Keratinocyte (primary cell): Measurements from ENCODE around the gene EGFL8. TPM values are rescaled to one million over a fixed set of nuclear protein-coding genes. Genes with fewer than 3 reads are reported as not detected.

ENCODE experiments used
- DNase-seq: peaks from one replicate; pipeline ENCODE4 v3.0.0-alpha.2; 2011; ENCODE audit warnings: low read depth, missing footprints, low spot score
- FAIRE-seq: peaks from 2 replicates; lab custom pipeline; 2011; peaks lifted over from hg19 to GRCh38; lab: Jason Lieb, UNC
- H2AFZ ChIP-seq: 2 replicates; pipeline ENCODE4 v1.6.0; 2012; ENCODE audit warnings: low read length, control low read depth, inconsistent platforms; ENCODE audit not compliant: control insufficient read depth
- H3K27ac ChIP-seq: 2 replicates; pipeline ENCODE4 v1.5.1; 2011; ENCODE audit warnings: low read length; ENCODE audit not compliant: control insufficient read depth, insufficient read depth
- H3K27me3 ChIP-seq: 3 replicates; pipeline ENCODE4 v1.6.0; 2011; ENCODE audit warnings: low read length; ENCODE audit not compliant: control insufficient read depth, insufficient read depth; ENCODE audit errors: extremely low read depth
- H3K36me3 ChIP-seq, 2 experiments: 2 replicates in 1 of 2; 3 replicates in 1 of 2; pipeline ENCODE4 v1.5.1; 2011; ENCODE audit warnings: low read length in 2 of 2, mild to moderate bottlenecking in 1 of 2; ENCODE audit not compliant: control insufficient read depth in 2 of 2, insufficient read depth in 2 of 2; ENCODE audit errors: extremely low read depth in 1 of 2
- H3K4me1 ChIP-seq: 3 replicates; pipeline ENCODE4 v1.5.1; 2011; ENCODE audit warnings: low read length; ENCODE audit not compliant: control insufficient read depth, insufficient read depth; ENCODE audit errors: extremely low read depth
- H3K4me2 ChIP-seq: 3 replicates; pipeline ENCODE4 v1.6.0; 2011; ENCODE audit warnings: low read depth, low read length; ENCODE audit not compliant: control insufficient read depth, insufficient read depth; ENCODE audit errors: extremely low read depth
- H3K4me3 ChIP-seq, 3 experiments: fragments of 200-600 bp in 1 of 3; sonication (generic) in 1 of 3; 2 replicates in 2 of 3; 3 replicates in 1 of 3; pipeline ENCODE4 v1.5.1; 2011 to 2016; ENCODE audit warnings: low read length in 3 of 3, mild to moderate bottlenecking in 3 of 3, control low read depth in 2 of 3, inconsistent platforms in 1 of 3, low read depth in 1 of 3, mixed read lengths in 1 of 3, mixed run types in 1 of 3, moderate library complexity in 1 of 3; ENCODE audit not compliant: control insufficient read depth in 2 of 3, insufficient read depth in 2 of 3; ENCODE audit errors: extremely low read depth in 1 of 3
- H3K79me2 ChIP-seq: 2 replicates; pipeline ENCODE4 v1.6.0; 2012; ENCODE audit warnings: low read length; ENCODE audit not compliant: control insufficient read depth, insufficient read depth
- H3K9ac ChIP-seq: 3 replicates; pipeline ENCODE4 v1.6.0; 2011; ENCODE audit warnings: low read length; ENCODE audit not compliant: control insufficient read depth, insufficient read depth; ENCODE audit errors: extremely low read depth
- H3K9me1 ChIP-seq: 3 replicates; pipeline ENCODE4 v1.6.0; 2011; ENCODE audit warnings: low read length; ENCODE audit not compliant: control insufficient read depth, insufficient read depth; ENCODE audit errors: extremely low read depth
- H3K9me3 ChIP-seq: 2 replicates; pipeline ENCODE4 v1.5.1; 2012; ENCODE audit warnings: low read depth, low read length; ENCODE audit not compliant: control insufficient read depth
- H4K20me1 ChIP-seq: 3 replicates; pipeline ENCODE4 v1.6.0; 2011; ENCODE audit warnings: low read length; ENCODE audit not compliant: control insufficient read depth, insufficient read depth; ENCODE audit errors: extremely low read depth
- EZH2 ChIP-seq: IDR thresholded peaks from one replicate; pipeline ENCODE4 v1.6.1; 2012; ENCODE audit warnings: inconsistent platforms, mild to moderate bottlenecking, low read length, moderate library complexity
- dilution Hi-C: fragments of 300-500 bp; cut with MboI; formaldehyde crosslinking; loops from one replicate; pipeline ENCODE4 v1.7.0; 2020; ENCODE audit warnings: low sequenced_read_pairs; ENCODE audit not compliant: extremely low pct_ligation_motif_present
- polyA plus RNA-seq, 5 experiments: library from polyadenylated mRNA; depleted of rRNA in 3 of 5; stranded (reverse) in 3 of 5; stranded (forward) in 1 of 5; unstranded in 1 of 5; fragments of >200 nt; gene quantifications; 1 replicate in 1 of 5; 2 replicates in 3 of 5; 3 replicates in 1 of 5; pipeline versions ENCODE4 v1.2.1 to v1.2.3, GENCODE V29; 2011 to 2012; ENCODE audit warnings: missing spikeins in 2 of 5, low read depth in 1 of 5, low replicate concordance in 1 of 5
- small RNA-seq, 3 experiments: library from RNA; depleted of rRNA; stranded (forward); fragments of <200 nt; gene quantifications; one replicate each; pipeline ENCODE3, GENCODE V24; 2012; ENCODE audit warnings: low read depth in 3 of 3, low replicate concordance in 1 of 3; ENCODE audit not compliant: insufficient read length in 3 of 3
- TF ChIP-seq, protein P1 (sequence below), 3 experiments: IDR thresholded peaks in 1 of 3; conservative IDR thresholded peaks in 1 of 3; optimal IDR thresholded peaks in 1 of 3; 2 replicates in 2 of 3; 3 replicates in 1 of 3; pipeline versions ENCODE3 to v1.5.1; 2011; ENCODE audit warnings: low read length in 3 of 3, mild to moderate bottlenecking in 3 of 3, moderate library complexity in 2 of 3, control low read depth in 1 of 3, inconsistent platforms in 1 of 3; ENCODE audit not compliant: insufficient read depth in 2 of 3; ENCODE audit errors: extremely low read depth in 1 of 3

Gene EGFL8
- polyA plus RNA-seq, 1 donor (not counting 4 experiments of a cell fraction or from before 2014, with no cell fraction given) = 3.7 TPM

DNA sequence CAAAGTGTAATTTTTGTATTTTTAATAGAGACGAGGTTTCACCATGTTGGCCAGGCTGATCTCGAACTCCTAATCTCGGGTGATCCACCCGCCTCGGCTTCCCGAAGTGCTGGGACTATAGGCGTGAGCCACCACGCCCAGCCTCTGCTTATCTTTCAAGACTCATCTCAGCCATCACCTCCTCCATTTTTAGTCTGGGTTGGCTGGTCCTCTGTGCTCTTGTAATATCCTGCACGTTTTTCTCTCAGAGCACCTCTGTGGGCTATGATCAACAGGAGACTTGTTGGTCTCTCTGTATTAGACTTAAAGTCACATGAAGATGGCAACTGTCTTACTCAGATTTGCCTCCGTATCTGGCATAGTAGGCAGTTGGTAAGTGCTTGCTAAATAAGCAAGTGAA, 51.9 kb downstream of the EGFL8 start:
- dilution Hi-C loops = no loop called here
- H2AFZ ChIP-seq = no peak overlapping the region
- no peak overlapping the region for H3K4me3 ChIP-seq
- no peaks in the 10 kb centered on the region for H4K20me1 ChIP-seq
- no peak for DNase-seq
- no peak overlapping the region for H3K27ac ChIP-seq
- no peaks in the 10 kb centered on the region for H3K36me3 ChIP-seq
- no peaks in the 10 kb centered on the region for H3K4me1 ChIP-seq
- no peaks in the 10 kb centered on the region for H3K9me3 ChIP-seq
- no peaks in the 10 kb centered on the region for H3K79me2 ChIP-seq
- no peak overlapping the region for H3K9ac ChIP-seq
- FAIRE-seq = no peak
- no peak overlapping the region for H3K4me2 ChIP-seq
- TF ChIP-seq EZH2 = no peak
- TF ChIP-seq, protein P1, sequence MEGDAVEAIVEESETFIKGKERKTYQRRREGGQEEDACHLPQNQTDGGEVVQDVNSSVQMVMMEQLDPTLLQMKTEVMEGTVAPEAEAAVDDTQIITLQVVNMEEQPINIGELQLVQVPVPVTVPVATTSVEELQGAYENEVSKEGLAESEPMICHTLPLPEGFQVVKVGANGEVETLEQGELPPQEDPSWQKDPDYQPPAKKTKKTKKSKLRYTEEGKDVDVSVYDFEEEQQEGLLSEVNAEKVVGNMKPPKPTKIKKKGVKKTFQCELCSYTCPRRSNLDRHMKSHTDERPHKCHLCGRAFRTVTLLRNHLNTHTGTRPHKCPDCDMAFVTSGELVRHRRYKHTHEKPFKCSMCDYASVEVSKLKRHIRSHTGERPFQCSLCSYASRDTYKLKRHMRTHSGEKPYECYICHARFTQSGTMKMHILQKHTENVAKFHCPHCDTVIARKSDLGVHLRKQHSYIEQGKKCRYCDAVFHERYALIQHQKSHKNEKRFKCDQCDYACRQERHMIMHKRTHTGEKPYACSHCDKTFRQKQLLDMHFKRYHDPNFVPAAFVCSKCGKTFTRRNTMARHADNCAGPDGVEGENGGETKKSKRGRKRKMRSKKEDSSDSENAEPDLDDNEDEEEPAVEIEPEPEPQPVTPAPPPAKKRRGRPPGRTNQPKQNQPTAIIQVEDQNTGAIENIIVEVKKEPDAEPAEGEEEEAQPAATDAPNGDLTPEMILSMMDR (optimal IDR thresholded peaks at IDR 0.05 in 1 of 3, IDR thresholded peaks at IDR 0.05 in 1 of 3, conservative IDR thresholded peaks at IDR 0.05 in 1 of 3; ENCODE audit: extremely low read depth in 1 of 3, insufficient read depth in 2 of 3, low read length in 3 of 3) = no peak
- H3K27me3 ChIP-seq = peaks cover 13% of the 10 kb centered on the region
- no peaks in the 10 kb centered on the region for H3K9me1 ChIP-seq

DNA sequence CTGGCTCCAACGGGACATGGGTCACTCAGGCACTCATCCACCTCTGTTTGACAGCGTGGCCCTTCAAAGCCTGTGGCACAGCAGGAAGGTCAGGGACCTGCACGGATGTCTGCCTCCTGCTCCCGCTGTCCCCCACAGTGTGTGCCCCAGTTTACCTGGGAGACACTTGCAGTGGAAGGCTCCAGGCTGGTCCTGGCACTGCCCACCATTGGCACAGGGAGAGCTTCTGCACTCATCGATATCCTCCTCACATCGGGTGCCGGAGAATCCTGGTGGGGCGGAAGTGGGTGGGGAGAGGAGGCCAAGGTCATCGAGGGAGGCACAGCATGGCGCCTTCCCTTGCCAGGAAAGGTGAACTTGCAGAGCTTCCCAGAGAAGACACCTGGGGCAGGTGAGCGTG, 52.6 kb downstream of the EGFL8 start:
- Histone ChIP-seq H3K36me3 (no peaks in the 10 kb centered on the region), H3K27me3 (peaks cover 16% of the 10 kb centered on the region), H3K9me3 (no peaks in the 10 kb centered on the region), H3K4me3 (no peak overlapping the region), H3K9me1 (no peaks in the 10 kb centered on the region), H3K27ac (no peak overlapping the region), H4K20me1 (no peaks in the 10 kb centered on the region), H2AFZ (no peak overlapping the region), H3K79me2 (no peaks in the 10 kb centered on the region), H3K9ac (no peak overlapping the region), H3K4me1 (no peaks in the 10 kb centered on the region), H3K4me2 (no peak overlapping the region)
- FAIRE-seq (no peak), DNase-seq (no peak)
- TF ChIP-seq, protein P1 (optimal IDR thresholded peaks at IDR 0.05 in 1 of 3, IDR thresholded peaks at IDR 0.05 in 1 of 3, conservative IDR thresholded peaks at IDR 0.05 in 1 of 3; ENCODE audit: extremely low read depth in 1 of 3, insufficient read depth in 2 of 3, low read length in 3 of 3) = no peak
- TF ChIP-seq EZH2 = no peak
- dilution Hi-C loops = no loop called here

Small RNA genes lying within 50 kb of the gene (small RNA-seq; reads per million reads assigned to genes)
- gene AL662884.1 = 0 reads per million in 3 experiments
- gene MIR6833 = 0 reads per million in 3 experiments

Other genes with a start within 250 kb of the EGFL8 start
- 0.04 TPM in 1 of 3 replicates, not detected in the others for gene C2, start 236.9 kb upstream of the EGFL8 start, polyA plus RNA-seq
- 0.84 to 2.9 TPM (median 2.5 TPM) in 3 replicates for gene CFB, start 218.5 kb upstream of the EGFL8 start, polyA plus RNA-seq
- 45.1 to 57.9 TPM (median 51.9 TPM) in 3 replicates for gene NELFE, start 205.6 kb upstream of the EGFL8 start, polyA plus RNA-seq
- gene SKIC2, start 205.4 kb upstream of the EGFL8 start, polyA plus RNA-seq = 24.5 to 37.7 TPM (median 37.5 TPM) in 3 replicates
- 7.0 to 10.4 TPM (median 7.6 TPM) in 3 replicates for gene DXO, start 192.5 kb upstream of the EGFL8 start, polyA plus RNA-seq
- 1.2 to 2.9 TPM (median 1.4 TPM) in 3 replicates for gene C4A, start 182.5 kb upstream of the EGFL8 start, polyA plus RNA-seq
- gene C4B, start 149.8 kb upstream of the EGFL8 start, polyA plus RNA-seq = 1.3 to 2.8 TPM (median 1.8 TPM) in 3 replicates
- 0.04 to 0.05 TPM in 2 of 3 replicates, not detected in the other for gene CYP21A2, start 126.2 kb upstream of the EGFL8 start, polyA plus RNA-seq
- gene TNXB, start 55.3 kb upstream of the EGFL8 start, polyA plus RNA-seq = 0.02 to 0.25 TPM (median 0.06 TPM) in 3 replicates
- gene ATF6B, start 36.3 kb upstream of the EGFL8 start, polyA plus RNA-seq = 30.4 to 51.2 TPM (median 37.9 TPM) in 3 replicates
- 4.2 to 5.6 TPM (median 4.9 TPM) in 3 replicates for gene FKBPL, start 34.3 kb upstream of the EGFL8 start, polyA plus RNA-seq
- 0.09 to 0.17 TPM (median 0.09 TPM) in 3 replicates for gene PRRT1, start 12.7 kb upstream of the EGFL8 start, polyA plus RNA-seq
- 15.0 to 21.0 TPM (median 15.6 TPM) in 3 replicates for gene PPT2, start 10.5 kb upstream of the EGFL8 start, polyA plus RNA-seq
- 46.4 to 85.1 TPM (median 54.7 TPM) in 3 replicates for gene AGPAT1, start 11.5 kb downstream of the EGFL8 start, polyA plus RNA-seq
- gene RNF5, start 13.8 kb downstream of the EGFL8 start, polyA plus RNA-seq = 29.6 to 43.2 TPM (median 33.2 TPM) in 3 replicates
- 2.0 to 2.4 TPM (median 2.4 TPM) in 3 replicates for gene AGER, start 19.7 kb downstream of the EGFL8 start, polyA plus RNA-seq
- 43.5 to 54.9 TPM (median 44.0 TPM) in 3 replicates for gene PBX2, start 25.6 kb downstream of the EGFL8 start, polyA plus RNA-seq
- 2.8 to 6.5 TPM (median 3.6 TPM) in 3 replicates for gene GPSM3, start 28.0 kb downstream of the EGFL8 start, polyA plus RNA-seq
- gene NOTCH4, start 59.5 kb downstream of the EGFL8 start, polyA plus RNA-seq = 0.07 to 0.13 TPM (median 0.11 TPM) in 3 replicates
- not detected in 3 replicates for gene TSBP1, start 207.3 kb downstream of the EGFL8 start, polyA plus RNA-seq
- gene BTNL2, start 242.6 kb downstream of the EGFL8 start, polyA plus RNA-seq = not detected in 3 replicates